ENCODE data around the gene PPM1F.

PPM1F gene

GRCh38 chr22:21932347-21932746 is 20.3 kb downstream of the PPM1F start:
- intact Hi-C loops (cut with DNase I), result no loop called here
- DNase-seq, result no peak

- DNase-seq, result no peak
- intact Hi-C loops (cut with DNase I), result no loop called here
Observed at GRCh38 chr22:21931056-21931455, 21.6 kb downstream of the PPM1F start.

DNA sequence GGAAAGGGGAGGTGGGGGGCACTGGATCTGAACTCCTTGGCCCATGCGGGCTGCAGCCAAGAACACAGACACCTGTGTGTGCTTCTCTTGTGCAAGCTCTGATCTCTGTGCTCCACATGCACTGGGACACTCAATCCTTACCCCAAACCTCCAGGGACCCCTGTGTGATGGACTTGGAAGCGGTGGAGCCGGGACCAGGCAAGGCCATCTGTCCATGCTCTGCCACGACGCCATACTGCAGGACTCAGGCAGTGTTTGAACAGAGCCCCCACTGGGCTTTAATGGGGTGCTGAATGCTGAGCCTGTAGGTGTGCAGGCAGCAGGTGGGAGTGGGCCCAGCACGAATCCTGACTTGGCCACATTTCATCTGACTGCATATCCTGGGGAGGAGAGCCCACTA is 23.4 kb downstream of the PPM1F start:
- DNase-seq, result no peak
- intact Hi-C loops (cut with DNase I), result no loop called here

DNA sequence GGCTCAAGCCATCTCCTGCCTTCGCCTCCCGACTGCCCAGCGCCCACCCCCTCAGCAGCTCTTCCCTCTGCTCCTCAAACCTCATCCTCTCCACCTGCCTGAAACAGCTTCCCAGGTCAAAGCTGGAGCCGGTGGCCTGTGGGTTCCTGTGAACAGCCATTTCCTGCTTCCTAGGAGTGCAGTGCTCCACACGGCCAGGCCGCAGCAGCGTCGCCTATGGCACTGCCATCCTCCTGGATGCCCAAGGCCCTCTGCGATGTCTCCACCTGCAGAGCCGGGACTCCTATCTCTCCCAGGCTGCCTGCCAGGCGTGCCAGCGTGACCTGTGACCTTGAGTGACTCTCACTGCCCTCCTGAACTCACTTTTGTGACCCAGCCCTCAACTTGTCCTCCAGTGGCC is 24.6 kb downstream of the PPM1F start:
- DNase-seq, result no peak
- intact Hi-C loops (cut with DNase I), result no loop called here

- DNase-seq, result peak in 41 of 42 donors; percentile 35 to 94 (median 82)
- intact Hi-C loops (cut with DNase I), result no loop called here
Observed at GRCh38 chr22:21927174-21927823, 25.3 kb downstream of the PPM1F start.

DNA sequence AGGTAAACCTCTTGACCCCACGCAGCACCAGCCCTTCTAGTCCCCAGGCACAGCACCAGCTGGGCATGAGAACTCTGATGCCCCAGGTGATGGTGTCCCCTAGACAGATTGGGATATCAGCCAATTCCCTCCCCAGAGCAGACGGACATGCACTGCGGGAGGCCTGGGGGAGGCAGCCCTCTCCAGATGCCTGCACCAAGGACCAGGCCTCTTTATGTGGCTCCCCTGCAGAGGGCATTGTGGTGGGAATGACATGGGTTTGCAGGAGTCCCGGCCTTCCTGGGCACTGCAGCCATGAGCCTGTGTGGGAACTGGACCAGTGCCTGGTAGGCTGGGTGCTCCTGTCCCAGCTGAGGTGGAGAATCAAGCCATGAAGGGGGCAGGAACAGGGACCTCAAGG is 25.9 kb downstream of the PPM1F start:
- no peak for DNase-seq
- intact Hi-C loops (cut with DNase I), result no loop called here

DNA sequence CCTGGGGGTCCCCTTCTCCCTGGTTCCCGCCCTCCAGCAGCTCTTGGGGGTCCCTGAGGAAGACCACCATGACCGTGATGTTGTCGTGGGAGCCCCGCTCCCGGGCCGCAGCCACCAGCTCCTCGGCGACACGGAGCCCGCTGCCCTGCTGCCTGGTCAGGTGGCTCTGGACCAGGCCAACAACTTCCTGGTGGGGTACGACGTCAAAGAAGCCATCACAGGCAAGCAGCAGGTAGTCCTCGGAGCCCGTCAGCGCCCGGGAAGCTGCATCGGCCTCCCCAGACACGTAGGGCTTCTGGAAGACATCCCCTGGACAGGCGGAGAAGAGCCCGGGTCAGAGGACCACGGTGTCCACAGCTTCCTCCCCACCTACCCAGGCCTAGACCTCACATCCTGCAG is 29.5 kb downstream of the PPM1F start:
- intact Hi-C loops (cut with DNase I), result no loop called here
- no peak for DNase-seq

DNA sequence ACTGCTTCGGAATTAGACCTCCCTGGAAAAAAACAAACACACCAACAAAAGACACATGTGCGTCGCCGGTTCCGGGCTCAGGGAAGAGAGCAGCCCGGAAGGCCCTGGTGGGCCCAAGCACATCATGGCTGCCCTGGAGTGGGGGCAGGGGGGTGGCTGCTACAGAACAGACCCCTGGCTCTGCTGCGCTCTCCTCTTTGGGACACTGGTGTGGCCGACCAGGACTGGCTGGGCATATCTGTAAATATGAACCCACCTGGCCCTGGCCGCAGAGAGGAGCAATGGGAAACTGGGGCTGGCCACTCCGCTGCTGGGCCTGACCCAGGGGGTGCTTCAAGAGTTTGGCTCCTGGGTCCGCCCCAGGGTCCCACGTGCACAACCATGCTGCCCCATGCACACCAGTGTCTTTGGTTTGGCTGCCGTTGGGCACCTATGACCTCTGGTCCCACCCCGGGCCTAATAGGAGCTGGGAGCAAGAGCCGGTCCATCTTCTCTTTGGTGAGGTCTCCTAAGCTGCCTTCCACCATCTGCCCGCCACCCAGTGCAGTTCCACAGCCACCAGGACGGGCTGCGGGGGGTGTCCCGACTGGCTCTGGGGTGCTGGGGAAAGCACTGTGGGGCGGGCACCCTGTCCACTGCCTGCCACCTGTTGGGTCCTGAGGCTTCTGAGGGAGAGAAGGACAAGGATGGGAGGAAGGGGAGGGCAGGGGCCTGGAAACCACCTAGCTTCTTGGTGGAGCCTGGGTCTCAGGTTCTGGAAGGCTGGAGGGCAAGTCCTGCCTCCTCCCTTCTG is 30.1 kb downstream of the PPM1F start:
- intact Hi-C loops (cut with DNase I), result no loop called here

GRCh38 chr22:21921729-21922128 is 30.9 kb downstream of the PPM1F start:
- DNase-seq, result peak in 2 of 42 donors; percentile 25 to 27
- intact Hi-C loops (cut with DNase I), result no loop called here

More for the DNA sequence above, 30.1 kb downstream of the PPM1F start:
- no peak for DNase-seq

DNA sequence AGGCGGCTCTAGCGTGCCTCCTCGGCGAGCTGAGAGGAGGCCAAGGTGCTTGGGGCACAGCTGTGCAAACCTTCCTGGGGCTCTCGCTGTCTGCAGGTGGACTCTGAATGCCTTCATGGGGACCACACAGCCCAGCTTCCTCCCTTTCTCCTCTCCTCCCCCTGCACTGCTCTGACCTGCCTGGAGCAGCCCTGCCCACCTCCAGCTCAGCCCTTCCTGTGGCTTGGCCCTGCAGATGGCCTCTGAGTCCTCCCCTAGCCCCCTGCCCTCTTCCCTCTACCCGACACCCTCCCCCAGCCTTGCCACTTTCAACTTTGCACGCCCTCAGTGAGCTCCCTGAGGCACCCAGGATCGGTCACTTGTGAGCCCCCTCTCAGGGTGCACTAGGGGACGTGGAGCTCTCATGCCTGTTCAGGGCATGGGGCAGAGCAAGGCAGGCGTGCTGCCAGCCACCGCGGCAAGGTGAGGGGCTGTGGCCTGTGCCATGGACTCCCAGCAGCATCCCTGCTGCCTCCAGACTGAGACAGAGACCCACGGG is 31.4 kb downstream of the PPM1F start:
- no peak for DNase-seq
- intact Hi-C loops (cut with DNase I), result no loop called here

DNA sequence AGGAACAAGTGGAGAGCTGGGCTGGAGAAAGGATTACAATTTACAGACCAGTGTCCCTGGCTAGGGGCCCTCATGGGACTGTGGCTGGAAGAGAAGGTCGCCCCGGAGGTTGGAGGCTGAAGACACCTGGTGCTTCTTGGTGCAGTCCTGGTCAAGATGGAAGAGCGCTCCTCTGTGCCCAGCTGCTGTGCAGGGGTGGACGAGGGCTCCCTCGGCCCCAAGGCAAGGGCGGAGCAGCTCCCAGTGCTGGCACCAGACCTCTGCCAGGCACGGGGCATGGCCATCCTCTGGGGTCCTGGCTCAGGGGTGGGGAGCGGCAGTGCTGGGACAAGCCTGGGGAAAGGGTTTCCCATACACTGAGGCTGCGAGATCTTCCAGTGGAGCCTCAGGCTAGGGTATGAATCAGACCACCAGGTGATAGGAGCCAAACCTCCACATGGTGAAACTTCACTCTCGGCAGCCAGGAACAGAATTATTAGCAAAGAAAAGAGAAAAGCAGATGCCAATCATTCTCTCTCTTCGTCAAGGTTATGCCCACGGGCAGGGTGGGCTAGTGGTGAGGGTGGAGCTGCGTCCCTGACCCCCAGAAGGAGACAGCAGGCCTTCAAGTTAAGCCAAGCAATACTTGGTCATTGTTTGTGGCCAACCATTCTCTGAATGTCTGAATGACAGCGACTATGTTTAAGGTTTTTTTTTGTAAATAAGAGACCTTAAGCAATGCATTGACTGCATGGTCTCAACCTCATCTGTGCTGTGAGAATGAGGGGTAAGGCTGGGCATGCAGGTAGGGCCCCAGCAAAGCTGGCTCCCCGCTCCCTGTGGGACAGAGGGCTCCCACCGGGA is 32.1 kb downstream of the PPM1F start:
- intact Hi-C loops (cut with DNase I), result no loop called here
- DNase-seq, result no peak

- intact Hi-C loops (cut with DNase I), result no loop called here
- peak in 29 of 42 donors; percentile 22 to 86 (median 58) for DNase-seq
Observed at GRCh38 chr22:21919526-21920307, 32.9 kb downstream of the PPM1F start.

- no peak for DNase-seq
- intact Hi-C loops (cut with DNase I), result no loop called here
Observed at GRCh38 chr22:21918466-21919185, 34.0 kb downstream of the PPM1F start.

- no peak for DNase-seq
- intact Hi-C loops (cut with DNase I), result no loop called here
Observed at GRCh38 chr22:21917959-21918261, 34.7 kb downstream of the PPM1F start.

DNA sequence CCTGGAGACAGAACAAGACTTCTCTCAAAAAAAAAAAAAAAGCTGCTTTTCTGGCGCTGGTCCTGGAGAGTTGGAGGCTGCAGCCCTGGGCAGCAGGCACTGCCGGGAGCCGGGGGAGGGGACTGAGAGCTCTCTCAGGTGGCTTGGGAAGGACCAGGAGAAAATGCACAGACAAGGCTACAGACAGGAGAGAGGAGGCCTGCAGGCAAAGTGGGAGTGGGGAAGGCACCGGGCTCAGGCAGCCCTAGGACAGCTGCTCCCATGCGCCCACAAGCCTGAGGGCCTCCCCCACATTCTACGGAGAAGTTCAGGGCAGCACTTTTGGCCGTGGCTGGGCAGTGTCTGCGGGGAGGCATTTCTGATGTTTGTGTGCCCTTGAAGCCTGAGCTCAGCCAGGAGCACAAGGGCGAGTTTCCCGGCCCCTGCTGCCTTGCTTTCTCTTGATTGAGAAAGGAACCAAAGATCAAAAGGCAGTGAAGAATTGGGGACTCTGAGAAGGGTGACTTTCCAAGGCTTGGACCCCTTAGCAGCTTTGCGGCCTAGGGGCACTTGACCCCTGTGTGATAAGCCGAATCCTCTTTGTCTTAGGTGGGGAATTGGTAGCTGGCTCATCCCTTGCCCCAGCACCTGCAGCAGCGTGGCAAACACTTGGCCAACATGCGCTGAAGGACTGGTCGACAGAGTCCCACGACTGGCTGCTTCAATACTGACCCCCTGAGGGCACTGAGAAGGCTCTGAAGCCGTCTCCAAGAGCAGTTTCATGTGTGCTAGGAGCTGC is 35.3 kb downstream of the PPM1F start:
- peak in 6 of 42 donors; percentile 31 to 55 (median 40) for DNase-seq
- intact Hi-C loops (cut with DNase I), result no loop called here

GRCh38 chr22:21916309-21916918 is 36.2 kb downstream of the PPM1F start:
- no peak for DNase-seq
- intact Hi-C loops (cut with DNase I), result no loop called here

DNA sequence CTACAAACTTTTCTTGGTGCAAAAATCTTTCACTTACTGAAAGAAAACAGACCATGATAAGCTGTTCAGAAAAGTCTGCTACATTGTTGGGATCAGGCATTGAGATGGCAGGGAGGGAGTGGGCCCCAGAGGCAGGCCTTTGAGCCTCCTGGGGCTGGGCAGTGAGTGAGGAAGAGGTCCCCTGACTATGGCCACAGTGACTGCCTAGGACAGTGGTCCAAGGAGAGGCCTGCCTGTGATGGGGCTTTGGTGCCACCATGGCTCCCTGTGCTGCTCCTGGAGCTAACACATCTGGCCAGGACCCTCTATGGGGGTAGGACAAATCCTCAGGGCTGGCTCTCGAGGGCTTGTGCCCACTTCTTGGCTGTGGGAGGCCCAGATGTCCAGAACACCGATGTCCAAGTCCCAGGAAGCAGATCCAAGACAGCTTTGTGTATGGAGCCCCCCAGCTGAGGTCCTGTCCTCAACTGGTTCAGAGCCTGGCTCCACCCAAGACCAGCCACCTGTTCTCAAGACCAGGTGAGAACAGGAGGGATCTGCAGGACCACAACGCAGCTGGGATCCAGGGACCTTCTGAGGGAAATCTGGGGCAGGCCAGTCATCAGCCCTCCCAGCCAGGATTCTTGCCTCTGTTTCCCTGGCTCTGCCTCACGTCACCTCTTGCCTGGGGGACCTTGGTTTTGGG is 36.9 kb downstream of the PPM1F start:
- no peak for DNase-seq
- intact Hi-C loops (cut with DNase I), result no loop called here
